Measurements from ENCODE around the gene USP47.

USP47 gene

GRCh38 chr11:11995601-11996000 lies 153.8 kb downstream of the USP47 start:
- H3K36me3 ChIP-seq (replicated peaks): no peaks in the 10 kb centered on the region
- no peaks in the 10 kb centered on the region for H3K27me3 ChIP-seq (ENCODE audit: low read depth)
- H3K9me3 ChIP-seq: no peaks in the 10 kb centered on the region
- no peak overlapping the region for H3K4me3 ChIP-seq
- DNase-seq (ENCODE audit: low spot score in 2 of 2): no peak
- no peaks in the 10 kb centered on the region for H3K4me1 ChIP-seq
- in situ Hi-C loops (cut with MboI; ENCODE audit: low sequenced_read_pairs): no loop called here

DNA sequence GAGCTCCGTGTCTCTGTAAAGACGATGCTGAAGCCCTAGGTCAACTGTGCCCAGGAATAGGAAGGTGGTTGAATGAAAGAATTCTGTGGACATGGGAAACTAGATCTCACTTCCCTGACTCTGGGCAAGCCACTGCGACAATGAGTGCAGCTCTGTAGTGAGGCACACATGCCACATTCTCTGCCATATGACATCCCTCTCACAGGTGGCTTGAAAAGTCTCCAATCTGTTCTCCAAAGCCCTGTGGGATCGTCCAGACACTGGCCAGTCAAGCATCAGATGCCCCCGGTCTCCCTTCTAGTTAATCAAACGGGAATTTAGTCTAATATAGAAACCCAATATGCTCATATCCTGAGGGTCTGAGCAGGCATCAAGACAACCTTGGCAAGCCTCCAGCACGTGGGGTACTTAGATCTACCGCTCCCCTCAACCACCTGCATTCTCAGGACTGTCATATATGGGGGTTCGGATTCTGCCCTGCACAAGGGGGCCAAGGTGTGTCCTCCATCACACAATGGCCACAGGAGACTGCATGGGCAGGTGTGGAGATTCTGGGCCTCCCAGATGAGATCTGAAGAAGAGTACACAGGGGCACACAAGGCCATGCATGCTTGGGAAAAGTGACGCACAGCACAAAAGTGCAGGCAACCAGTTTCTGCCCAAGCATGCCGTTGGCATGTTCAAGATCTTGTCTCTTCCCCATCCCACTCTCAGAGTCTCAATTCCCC lies 154.7 kb downstream of the USP47 start:
- Histone ChIP-seq H3K9me3 (no peaks in the 10 kb centered on the region), H3K4me1 (no peaks in the 10 kb centered on the region), H3K36me3 (replicated peaks) (no peaks in the 10 kb centered on the region)

DNA sequence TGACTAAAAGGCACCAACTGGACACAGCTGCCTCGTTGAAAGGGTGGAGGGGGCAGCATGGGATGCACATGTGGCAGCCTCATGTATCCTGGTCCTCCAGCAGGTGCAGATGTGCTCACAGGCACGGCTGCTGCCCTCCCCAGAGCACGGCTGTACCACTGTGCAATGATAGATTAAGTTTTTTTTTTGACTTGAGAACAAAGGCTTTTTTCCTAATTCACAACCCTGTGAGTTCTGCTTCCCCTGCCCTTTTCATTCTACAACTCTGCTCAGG lies 155.2 kb downstream of the USP47 start:
- Histone ChIP-seq H3K4me3 (no peak overlapping the region), H3K27me3 (ENCODE audit: low read depth) (no peaks in the 10 kb centered on the region), H3K9me3 (no peaks in the 10 kb centered on the region), H3K4me1 (peaks cover 3% of the 10 kb centered on the region; the same call in 1 of the 2 replicates), H3K36me3 (replicated peaks) (no peaks in the 10 kb centered on the region)
- no peak for DNase-seq (ENCODE audit: low spot score in 2 of 2)
- in situ Hi-C loops (cut with MboI; ENCODE audit: low sequenced_read_pairs): no loop called here

More for the DNA sequence above, 154.7 kb downstream of the USP47 start:
- no peaks in the 10 kb centered on the region for H3K27me3 ChIP-seq (ENCODE audit: low read depth)
- no peak for DNase-seq (ENCODE audit: low spot score in 2 of 2)
- in situ Hi-C loops (cut with MboI; ENCODE audit: low sequenced_read_pairs): no loop called here
- no peak overlapping the region for H3K4me3 ChIP-seq

- no peaks in the 10 kb centered on the region for H3K36me3 ChIP-seq (replicated peaks)
- no peaks in the 10 kb centered on the region for H3K27me3 ChIP-seq (ENCODE audit: low read depth)
- no peaks in the 10 kb centered on the region for H3K9me3 ChIP-seq
- in situ Hi-C loops (cut with MboI; ENCODE audit: low sequenced_read_pairs): no loop called here
- no peak for DNase-seq (ENCODE audit: low spot score in 2 of 2)
- no peak overlapping the region for H3K4me3 ChIP-seq
- H3K4me1 ChIP-seq: peaks cover 3% of the 10 kb centered on the region; the same call in 1 of the 2 replicates
These were observed 156.5 kb downstream of the USP47 start for GRCh38 chr11:11998091-11998781.

GRCh38 chr11:12001186-12001585 lies 159.4 kb downstream of the USP47 start:
- H3K27me3 ChIP-seq (ENCODE audit: low read depth): no peaks in the 10 kb centered on the region
- no peak overlapping the region for H3K4me3 ChIP-seq
- DNase-seq (ENCODE audit: low spot score in 2 of 2): no peak
- no peaks in the 10 kb centered on the region for H3K9me3 ChIP-seq
- in situ Hi-C loops (cut with MboI; ENCODE audit: low sequenced_read_pairs): no loop called here
- peaks cover 3% of the 10 kb centered on the region; the same call in 1 of the 2 replicates for H3K4me1 ChIP-seq
- no peaks in the 10 kb centered on the region for H3K36me3 ChIP-seq (replicated peaks)

- in situ Hi-C loops (cut with MboI; ENCODE audit: low sequenced_read_pairs): no loop called here
- H3K36me3 ChIP-seq (replicated peaks): no peaks in the 10 kb centered on the region
- H3K27me3 ChIP-seq (ENCODE audit: low read depth): no peaks in the 10 kb centered on the region
- no peaks in the 10 kb centered on the region for H3K9me3 ChIP-seq
- peaks cover 3% of the 10 kb centered on the region; the same call in 1 of the 2 replicates for H3K4me1 ChIP-seq
- DNase-seq (ENCODE audit: low spot score in 2 of 2): no peak
- no peak overlapping the region for H3K4me3 ChIP-seq
These were observed 161.6 kb downstream of the USP47 start for GRCh38 chr11:12003336-12003735.

GRCh38 chr11:12003815-12004214 lies 162.0 kb downstream of the USP47 start:
- no peak for DNase-seq (ENCODE audit: low spot score in 2 of 2)
- Histone ChIP-seq H3K4me3 (no peak overlapping the region), H3K36me3 (replicated peaks) (no peaks in the 10 kb centered on the region), H3K9me3 (no peaks in the 10 kb centered on the region), H3K4me1 (peaks cover 3% of the 10 kb centered on the region; the same call in 1 of the 2 replicates), H3K27me3 (ENCODE audit: low read depth) (no peaks in the 10 kb centered on the region)
- in situ Hi-C loops (cut with MboI; ENCODE audit: low sequenced_read_pairs): no loop called here

GRCh38 chr11:12005061-12005460 lies 163.3 kb downstream of the USP47 start:
- Histone ChIP-seq H3K4me1 (peaks cover 3% of the 10 kb centered on the region; the same call in 1 of the 2 replicates), H3K9me3 (no peaks in the 10 kb centered on the region), H3K36me3 (replicated peaks) (no peaks in the 10 kb centered on the region), H3K27me3 (ENCODE audit: low read depth) (no peaks in the 10 kb centered on the region), H3K4me3 (no peak overlapping the region)
- no peak for DNase-seq (ENCODE audit: low spot score in 2 of 2)
- in situ Hi-C loops (cut with MboI; ENCODE audit: low sequenced_read_pairs): no loop called here

DNA sequence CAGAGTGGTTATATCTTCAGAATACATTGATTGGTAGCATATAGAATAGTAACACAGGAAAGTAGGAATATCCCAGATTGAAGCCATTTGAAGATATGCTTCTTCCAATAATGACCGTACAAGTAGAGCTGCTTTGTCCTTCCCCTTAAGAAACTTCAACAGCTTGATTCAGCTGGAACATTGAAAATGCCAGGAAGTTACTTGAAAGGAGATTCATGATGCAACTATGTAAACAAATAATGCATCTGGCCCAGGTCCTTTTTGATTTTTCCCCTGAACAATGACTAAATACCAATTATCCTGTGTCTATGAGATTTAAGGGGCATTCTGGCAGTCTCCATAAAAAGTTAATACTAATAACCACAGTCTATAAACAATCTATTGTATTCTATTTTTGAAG lies 163.7 kb downstream of the USP47 start:
- no peaks in the 10 kb centered on the region for H3K9me3 ChIP-seq
- in situ Hi-C loops (cut with MboI; ENCODE audit: low sequenced_read_pairs): no loop called here
- no peak overlapping the region for H3K4me3 ChIP-seq
- no peak for DNase-seq (ENCODE audit: low spot score in 2 of 2)
- H3K27me3 ChIP-seq (ENCODE audit: low read depth): no peaks in the 10 kb centered on the region
- H3K4me1 ChIP-seq: peaks cover 3% of the 10 kb centered on the region; the same call in 1 of the 2 replicates
- no peaks in the 10 kb centered on the region for H3K36me3 ChIP-seq (replicated peaks)

DNA sequence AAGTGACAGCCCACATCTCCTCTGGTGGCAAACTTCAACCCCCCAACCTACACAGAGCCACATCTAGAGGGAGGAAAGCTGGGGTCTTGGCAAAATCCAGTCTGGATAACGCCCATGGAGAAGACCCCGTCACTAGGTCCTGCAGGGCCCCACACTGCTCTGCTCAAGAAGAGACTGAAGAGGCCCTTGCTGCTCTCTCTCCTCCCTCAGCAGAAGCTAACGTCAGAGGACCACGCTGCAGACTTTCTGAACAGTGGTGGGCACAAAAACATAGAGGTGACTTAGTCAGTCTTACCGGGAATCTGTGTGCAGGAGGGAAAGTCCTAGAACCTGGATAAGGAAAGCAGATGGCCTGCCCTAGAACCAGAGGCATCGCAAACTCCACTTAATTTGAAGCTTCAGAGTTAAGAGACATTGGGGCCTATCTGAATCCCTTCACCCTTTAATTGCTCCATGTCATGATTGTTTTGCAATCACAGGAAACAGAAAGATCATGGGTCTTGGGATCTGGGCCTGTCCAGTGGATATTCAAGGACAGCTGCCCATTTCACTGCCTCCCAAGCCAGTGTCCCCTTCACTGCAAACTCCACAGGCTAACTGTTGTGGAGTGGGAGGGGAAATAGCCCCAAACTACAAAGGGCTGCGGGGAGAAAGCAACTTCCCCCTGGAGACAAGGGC lies 164.9 kb downstream of the USP47 start:
- H3K4me3 ChIP-seq: no peak overlapping the region
- H3K9me3 ChIP-seq: no peaks in the 10 kb centered on the region
- no peaks in the 10 kb centered on the region for H3K36me3 ChIP-seq (replicated peaks)
- no peaks in the 10 kb centered on the region for H3K27me3 ChIP-seq (ENCODE audit: low read depth)
- peaks cover 3% of the 10 kb centered on the region; the same call in 1 of the 2 replicates for H3K4me1 ChIP-seq
- no peak for DNase-seq (ENCODE audit: low spot score in 2 of 2)
- in situ Hi-C loops (cut with MboI; ENCODE audit: low sequenced_read_pairs): no loop called here

GRCh38 chr11:12007230-12007593 lies 165.4 kb downstream of the USP47 start:
- Histone ChIP-seq H3K36me3 (replicated peaks) (no peaks in the 10 kb centered on the region), H3K27me3 (ENCODE audit: low read depth) (no peaks in the 10 kb centered on the region), H3K4me1 (no peaks in the 10 kb centered on the region), H3K9me3 (no peaks in the 10 kb centered on the region), H3K4me3 (no peak overlapping the region)
- DNase-seq (ENCODE audit: low spot score in 2 of 2): no peak
- in situ Hi-C loops (cut with MboI; ENCODE audit: low sequenced_read_pairs): no loop called here

- in situ Hi-C loops (cut with MboI; ENCODE audit: low sequenced_read_pairs): no loop called here
- Histone ChIP-seq H3K4me1 (no peaks in the 10 kb centered on the region), H3K36me3 (replicated peaks) (no peaks in the 10 kb centered on the region), H3K4me3 (peak within 1 kb of the TSS; percentile 50), H3K9me3 (no peaks in the 10 kb centered on the region), H3K27me3 (ENCODE audit: low read depth) (no peaks in the 10 kb centered on the region)
- DNase-seq (ENCODE audit: low spot score in 2 of 2): peak in 1 of 2 experiments; percentile 55
These were observed 166.3 kb downstream of the USP47 start, which contains the start of gene DKK3 for GRCh38 chr11:12007769-12008737. DKK3 (minus strand) TSS chr11:12008626; CDS start chr11:12008582, 44 bp downstream.

Data from HAP-1 (cell line).